Activated T-helper 9 cell treated with anti-CD3 and anti-CD28 coated beads, Interleukin-2, amount 50 U/mL, for 16 hours (primary cell): ENCODE measurements around the gene SYT7.

Experiments
- DNase-seq: peaks from one replicate; pipeline ENCODE4 v3.0.0-alpha.2; 2020; ENCODE audit warnings: low read depth

Gene SYT7

GRCh38 chr11:61585115-61585514 is 4.2 kb upstream of the SYT7 start:
- DNase-seq, result no peak

- no peak for DNase-seq
Observed at GRCh38 chr11:61581931-61582330, 1.1 kb upstream of the SYT7 start.

- DNase-seq, result no peak
Observed at GRCh38 chr11:61580271-61580888, 496 bp downstream of the SYT7 start.

GRCh38 chr11:61579676-61580270 is 1.1 kb downstream of the SYT7 start:
- DNase-seq, result no peak

GRCh38 chr11:61578819-61579675 is 1.8 kb downstream of the SYT7 start:
- no peak for DNase-seq

GRCh38 chr11:61577383-61578118 is 3.3 kb downstream of the SYT7 start:
- DNase-seq, result no peak

GRCh38 chr11:61575886-61576861 is 4.7 kb downstream of the SYT7 start:
- DNase-seq, result no peak

GRCh38 chr11:61574611-61575010 is 6.3 kb downstream of the SYT7 start:
- DNase-seq, result no peak

GRCh38 chr11:61572913-61573312 is 8.0 kb downstream of the SYT7 start:
- DNase-seq, result no peak

GRCh38 chr11:61571869-61572268 is 9.0 kb downstream of the SYT7 start:
- DNase-seq, result no peak

- DNase-seq, result no peak
Observed at GRCh38 chr11:61571337-61571736, 9.5 kb downstream of the SYT7 start.

GRCh38 chr11:61569701-61570100 is 11.2 kb downstream of the SYT7 start:
- no peak for DNase-seq

- DNase-seq, result no peak
Observed at GRCh38 chr11:61569018-61569417, 11.9 kb downstream of the SYT7 start.

GRCh38 chr11:61567286-61568061 is 13.4 kb downstream of the SYT7 start:
- peak; percentile 42 for DNase-seq

- no peak for DNase-seq
Observed at GRCh38 chr11:61564936-61565696, 15.8 kb downstream of the SYT7 start.

- no peak for DNase-seq
Observed at GRCh38 chr11:61560751-61561150, 20.1 kb downstream of the SYT7 start.

- DNase-seq, result no peak
Observed at GRCh38 chr11:61556621-61557020, 24.3 kb downstream of the SYT7 start.

- no peak for DNase-seq
Observed at GRCh38 chr11:61555978-61556377, 24.9 kb downstream of the SYT7 start.

- DNase-seq, result no peak
Observed at GRCh38 chr11:61555051-61555969, 25.6 kb downstream of the SYT7 start.
